Spleen (tissue), 11 donors: ENCODE results near the gene KIF2B. TPM values are rescaled to one million over a fixed set of nuclear protein-coding genes. Genes with fewer than 3 reads are reported as not detected.
A peak's percentile ranks its signal among the peaks of the same experiment; 100 is the strongest.

Experiments
- DNase-seq: peaks from one replicate; pipeline ENCODE4 v3.0.0-alpha.2; 2020
- H3K27ac ChIP-seq, 8 donors: fragments of 200-600 bp; sonication (generic) in 7 of 8; 1 replicate in 4 of 8; 2 replicates in 4 of 8; pipeline versions ENCODE4 v1.5.0 to v1.8.0; 2016 to 2021; ENCODE audit warnings: inconsistent platforms in 4 of 8, mild to moderate bottlenecking in 4 of 8, moderate library complexity in 1 of 8
- H3K27me3 ChIP-seq, 7 donors: fragments of 200-600 bp; sonication (generic) in 6 of 7; replicated peaks in 1 of 7; 1 replicate in 4 of 7; 2 replicates in 3 of 7; pipeline versions ENCODE4 v1.5.0 to v1.8.0; 2016 to 2021; ENCODE audit warnings: inconsistent platforms in 3 of 7, mild to moderate bottlenecking in 1 of 7
- H3K36me3 ChIP-seq, 6 donors: fragments of 200-600 bp; sonication (generic) in 5 of 6; 1 replicate in 4 of 6; 2 replicates in 2 of 6; pipeline versions ENCODE4 v1.5.0 to v1.8.0; 2016 to 2021; ENCODE audit warnings: inconsistent platforms in 2 of 6
- H3K4me1 ChIP-seq, 6 donors: fragments of 200-600 bp; sonication (generic) in 5 of 6; 1 replicate in 3 of 6; 2 replicates in 3 of 6; pipeline versions ENCODE4 v1.5.0 to v1.8.0; 2016 to 2021; ENCODE audit warnings: inconsistent platforms in 3 of 6
- H3K4me3 ChIP-seq, 8 donors: fragments of 200-600 bp; sonication (generic) in 7 of 8; 1 replicate in 4 of 8; 2 replicates in 4 of 8; pipeline versions ENCODE4 v1.5.0 to v1.8.0; 2016 to 2021; ENCODE audit warnings: inconsistent platforms in 4 of 8, mild to moderate bottlenecking in 4 of 8, moderate library complexity in 2 of 8
- H3K9me3 ChIP-seq, 8 donors: fragments of 200-600 bp; sonication (generic) in 7 of 8; 1 replicate in 4 of 8; 2 replicates in 4 of 8; pipeline versions ENCODE4 v1.5.0 to v1.8.0; 2016 to 2021; ENCODE audit warnings: inconsistent platforms in 4 of 8
- POLR2A ChIP-seq, 3 donors: fragments of 450-650 bp; IDR thresholded peaks; one replicate each; pipeline ENCODE4 v1.5.1; 2017; ENCODE audit warnings: antibody characterized with exemption in 3 of 3, mild to moderate bottlenecking in 1 of 3
- POLR2AphosphoS5 ChIP-seq, 3 donors: sonication (generic); formaldehyde crosslinking; IDR thresholded peaks; one replicate each; pipeline ENCODE4 v1.5.1; 2017; ENCODE audit warnings: antibody characterized with exemption in 3 of 3
- WGBS, 5 donors: extraction: QIAGEN DNeasy Blood & Tissue Kit in 3 of 5; methylation state at CpG; one replicate each; pipeline versions ENCODE4 v1.1.5 to v1.1.7; 2013 to 2018; 5-methylcytosine and 5-hydroxymethylcytosine counted together
- intact Hi-C: fragments of 100-400 bp; cut with DNase I; formaldehyde crosslinking; loops from one replicate; pipeline ENCODE4 v1.15.0; 2023; ENCODE audit warnings: low total_unique reads
- polyA plus RNA-seq, 3 donors: library from polyadenylated mRNA; stranded (reverse); fragments of 200-250 nt; gene quantifications; one replicate each; pipeline ENCODE4 v1.2.1, GENCODE V29; 2013
- total RNA-seq, 7 donors: library from RNA; depleted of rRNA in 3 of 7; stranded (reverse); fragments of >200 nt in 3 of 7; fragmentation: NEBNext Ultra II Directional in 4 of 7; extraction: Animal tissue kit (Norgen Biotek cat#: 25700) in 4 of 7; gene quantifications; one replicate each; pipeline versions ENCODE4 v1.1.0 to v1.2.1, GENCODE V29; 2016 to 2021
- TF ChIP-seq, protein P1 (sequence below), 11 experiments: fragments of 200-600 bp in 7 of 11; fragments of 450-650 bp in 4 of 11; sonication (generic) in 4 of 11; IDR thresholded peaks in 8 of 11; conservative IDR thresholded peaks in 3 of 11; 1 replicate in 7 of 11; 2 replicates in 4 of 11; pipeline versions ENCODE4 v1.4.0 to v1.8.0; 2016 to 2021; ENCODE audit warnings: antibody characterized with exemption in 11 of 11, inconsistent platforms in 4 of 11, mild to moderate bottlenecking in 1 of 11
- donor health status: healthy with polysubstance abuse.
- donor health status: DM: no; HTN: no; CAD: no; lungs with moderate emphysema.
- donor health status: DM: no; HTN: no; CAD: no.
- donor health status: Bipolar disorder and iron deficiency.
- donor health status: healthy.
- donor health status: DM: no; HTN: no; CAD: no.
- donor health status: DM: yes; HTN: yes; CAD: no.

The KIF2B gene
- total and polyA plus RNA-seq, 10 donors: not detected

DNA sequence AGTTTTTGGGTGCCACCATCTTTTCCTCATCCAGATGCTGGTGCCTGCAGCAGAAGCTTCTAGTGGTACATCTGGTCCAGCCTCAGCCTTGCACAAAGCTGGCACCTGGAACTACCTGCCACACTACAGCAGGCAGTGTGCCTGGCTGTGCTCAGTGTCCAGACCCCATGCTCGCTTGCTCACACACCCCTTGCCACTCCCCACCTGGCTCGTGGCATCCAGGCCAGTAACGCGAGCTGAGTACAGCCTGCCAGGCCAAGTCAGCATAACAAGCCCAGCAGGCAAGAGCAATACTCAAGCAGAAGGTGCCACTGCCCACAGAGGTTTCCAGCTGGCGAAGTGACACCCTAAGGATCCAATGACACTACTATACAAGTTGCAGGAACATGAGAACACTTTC lies 29.7 kb upstream of the KIF2B start:
- no peaks in the 10 kb centered on the region for H3K27me3 ChIP-seq
- peak; percentile 58 for DNase-seq
- H3K4me1 ChIP-seq: no peaks in the 10 kb centered on the region
- WGBS, 5 donors: 76 to 89% (median 79%) methylated on average over 5 of the region's 5 CpGs
- no peaks in the 10 kb centered on the region for H3K36me3 ChIP-seq
- intact Hi-C loops: no loop called here
- TF ChIP-seq POLR2A (IDR thresholded peaks at IDR 0.05) (no peak), POLR2AphosphoS5 (IDR thresholded peaks at IDR 0.05) (no peak)
- TF ChIP-seq, protein P1, sequence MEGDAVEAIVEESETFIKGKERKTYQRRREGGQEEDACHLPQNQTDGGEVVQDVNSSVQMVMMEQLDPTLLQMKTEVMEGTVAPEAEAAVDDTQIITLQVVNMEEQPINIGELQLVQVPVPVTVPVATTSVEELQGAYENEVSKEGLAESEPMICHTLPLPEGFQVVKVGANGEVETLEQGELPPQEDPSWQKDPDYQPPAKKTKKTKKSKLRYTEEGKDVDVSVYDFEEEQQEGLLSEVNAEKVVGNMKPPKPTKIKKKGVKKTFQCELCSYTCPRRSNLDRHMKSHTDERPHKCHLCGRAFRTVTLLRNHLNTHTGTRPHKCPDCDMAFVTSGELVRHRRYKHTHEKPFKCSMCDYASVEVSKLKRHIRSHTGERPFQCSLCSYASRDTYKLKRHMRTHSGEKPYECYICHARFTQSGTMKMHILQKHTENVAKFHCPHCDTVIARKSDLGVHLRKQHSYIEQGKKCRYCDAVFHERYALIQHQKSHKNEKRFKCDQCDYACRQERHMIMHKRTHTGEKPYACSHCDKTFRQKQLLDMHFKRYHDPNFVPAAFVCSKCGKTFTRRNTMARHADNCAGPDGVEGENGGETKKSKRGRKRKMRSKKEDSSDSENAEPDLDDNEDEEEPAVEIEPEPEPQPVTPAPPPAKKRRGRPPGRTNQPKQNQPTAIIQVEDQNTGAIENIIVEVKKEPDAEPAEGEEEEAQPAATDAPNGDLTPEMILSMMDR (IDR thresholded peaks at IDR 0.05 in 8 of 11, conservative IDR thresholded peaks at IDR 0.05 in 3 of 11): no peak
- no peak overlapping the region for H3K4me3 ChIP-seq
- H3K9me3 ChIP-seq: peaks cover 0 to 10% (median 0%) of the 10 kb centered on the region in 8 donors
- no peak overlapping the region for H3K27ac ChIP-seq

- Histone ChIP-seq H3K27me3 (no peaks in the 10 kb centered on the region), H3K36me3 (no peaks in the 10 kb centered on the region), H3K9me3 (peaks cover 0 to 10% (median 0%) of the 10 kb centered on the region in 8 donors), H3K4me1 (no peaks in the 10 kb centered on the region), H3K4me3 (no peak overlapping the region), H3K27ac (no peak overlapping the region)
- intact Hi-C loops: no loop called here
- no peak for DNase-seq
- TF ChIP-seq, protein P1 (IDR thresholded peaks at IDR 0.05 in 8 of 11, conservative IDR thresholded peaks at IDR 0.05 in 3 of 11): no peak
- TF ChIP-seq POLR2A (IDR thresholded peaks at IDR 0.05) (no peak), POLR2AphosphoS5 (IDR thresholded peaks at IDR 0.05) (no peak)
These were observed 27.9 kb upstream of the KIF2B start for GRCh38 chr17:53794875-53795274.

DNA sequence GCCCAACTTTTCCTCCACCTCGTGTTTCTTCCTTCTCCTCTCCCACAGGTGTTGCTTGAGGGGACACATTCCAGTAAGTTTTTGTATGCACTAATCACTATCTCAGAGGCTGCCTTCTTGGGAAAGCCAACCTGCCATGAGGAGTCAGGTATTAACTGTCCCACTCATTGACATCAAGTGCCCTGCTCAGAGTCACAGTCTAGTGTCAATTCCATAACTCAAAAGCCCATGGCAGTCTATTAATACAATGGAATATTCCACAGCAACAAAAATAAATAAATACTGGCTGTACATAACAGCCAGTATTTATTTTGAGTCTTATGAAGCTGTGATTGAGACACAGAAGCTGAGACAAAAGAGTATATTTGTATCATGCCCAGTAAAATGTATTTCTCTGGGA lies 26.1 kb upstream of the KIF2B start:
- peaks cover 0 to 6% (median 0%) of the 10 kb centered on the region in 8 donors for H3K9me3 ChIP-seq
- H3K4me3 ChIP-seq: no peak overlapping the region
- intact Hi-C loops: no loop called here
- H3K36me3 ChIP-seq: no peaks in the 10 kb centered on the region
- no peak overlapping the region for H3K27ac ChIP-seq
- TF ChIP-seq, protein P1 (IDR thresholded peaks at IDR 0.05 in 8 of 11, conservative IDR thresholded peaks at IDR 0.05 in 3 of 11): no peak
- TF ChIP-seq POLR2A (IDR thresholded peaks at IDR 0.05) (no peak), POLR2AphosphoS5 (IDR thresholded peaks at IDR 0.05) (no peak)
- DNase-seq: no peak
- WGBS, 5 donors: 47 to 85% (median 71%) methylated on average over 1 of the region's 1 CpG
- no peaks in the 10 kb centered on the region for H3K27me3 ChIP-seq
- no peaks in the 10 kb centered on the region for H3K4me1 ChIP-seq

GRCh38 chr17:53797501-53797900 lies 25.2 kb upstream of the KIF2B start:
- 56 to 65% (median 59%) methylated on average over 4 of the region's 4 CpGs for WGBS, 5 donors
- TF ChIP-seq POLR2AphosphoS5 (IDR thresholded peaks at IDR 0.05) (no peak), POLR2A (IDR thresholded peaks at IDR 0.05) (no peak)
- TF ChIP-seq, protein P1 (IDR thresholded peaks at IDR 0.05 in 8 of 11, conservative IDR thresholded peaks at IDR 0.05 in 3 of 11): no peak
- Histone ChIP-seq H3K27ac (no peak overlapping the region), H3K9me3 (no peaks in the 10 kb centered on the region), H3K4me3 (no peak overlapping the region), H3K27me3 (no peaks in the 10 kb centered on the region), H3K36me3 (no peaks in the 10 kb centered on the region), H3K4me1 (no peaks in the 10 kb centered on the region)
- intact Hi-C loops: no loop called here
- no peak for DNase-seq
